Upper lobe of left lung (tissue), 4 donors: ENCODE results near the gene LIPA.

Source experiments
- POLR2A ChIP-seq, 4 donors: fragments of 450-650 bp; IDR thresholded peaks; one replicate each; pipeline ENCODE4 v1.5.1; 2016 to 2017; ENCODE audit warnings: antibody characterized with exemption in 4 of 4, mild to moderate bottlenecking in 2 of 4
- TF ChIP-seq, protein P1 (sequence below), 6 experiments: fragments of 450-650 bp in 4 of 6; fragments of 200-600 bp in 2 of 6; sonication (generic) in 2 of 6; IDR thresholded peaks; one replicate each; pipeline ENCODE4 v1.5.1; 2016 to 2019; ENCODE audit warnings: antibody characterized with exemption in 6 of 6

GRCh38 chr10:89275383-89275782 is 23.8 kb upstream of the LIPA start:
- TF ChIP-seq, protein P1, sequence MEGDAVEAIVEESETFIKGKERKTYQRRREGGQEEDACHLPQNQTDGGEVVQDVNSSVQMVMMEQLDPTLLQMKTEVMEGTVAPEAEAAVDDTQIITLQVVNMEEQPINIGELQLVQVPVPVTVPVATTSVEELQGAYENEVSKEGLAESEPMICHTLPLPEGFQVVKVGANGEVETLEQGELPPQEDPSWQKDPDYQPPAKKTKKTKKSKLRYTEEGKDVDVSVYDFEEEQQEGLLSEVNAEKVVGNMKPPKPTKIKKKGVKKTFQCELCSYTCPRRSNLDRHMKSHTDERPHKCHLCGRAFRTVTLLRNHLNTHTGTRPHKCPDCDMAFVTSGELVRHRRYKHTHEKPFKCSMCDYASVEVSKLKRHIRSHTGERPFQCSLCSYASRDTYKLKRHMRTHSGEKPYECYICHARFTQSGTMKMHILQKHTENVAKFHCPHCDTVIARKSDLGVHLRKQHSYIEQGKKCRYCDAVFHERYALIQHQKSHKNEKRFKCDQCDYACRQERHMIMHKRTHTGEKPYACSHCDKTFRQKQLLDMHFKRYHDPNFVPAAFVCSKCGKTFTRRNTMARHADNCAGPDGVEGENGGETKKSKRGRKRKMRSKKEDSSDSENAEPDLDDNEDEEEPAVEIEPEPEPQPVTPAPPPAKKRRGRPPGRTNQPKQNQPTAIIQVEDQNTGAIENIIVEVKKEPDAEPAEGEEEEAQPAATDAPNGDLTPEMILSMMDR (IDR thresholded peaks at IDR 0.05): no peak
- TF ChIP-seq POLR2A (IDR thresholded peaks at IDR 0.05): no peak
